IMR-90 (cell line): ENCODE measurements around the gene CDR2L. TPM values are rescaled to one million over a fixed set of nuclear protein-coding genes. Genes with fewer than 3 reads are reported as not detected.

ENCODE experiments used
- ATAC-seq: fragments of 200-7000 bp; cut with Tn5 transposase; 2 replicates; pipeline ENCODE4 v1.9.1; 2020; ENCODE audit warnings: low read depth, mild to moderate bottlenecking, moderate library complexity
- BruUV-seq: library from RNA; stranded (reverse); fragments of 400-500 nt; replicated peaks from 2 replicates; lab custom pipeline; 2021; lab: Mats Ljungman, UMichigan
- CTCF ChIA-PET: fragments of 300-600 bp; formaldehyde crosslinking; extraction: SDS; loops from one replicate; lab custom pipeline; 2021; ENCODE audit warnings: antibody characterized with exemption; lab: Yijun Ruan, JAX
- POLR2A ChIA-PET: fragments of 300-600 bp; sonication (Branson Sonifier 250); formaldehyde crosslinking; loops from one replicate; lab custom pipeline; 2022; ENCODE audit warnings: antibody characterized with exemption; ENCODE audit not compliant: unreplicated experiment; lab: Charles Lee
- DNase-seq: peaks from one replicate; pipeline ENCODE4 v3.0.0; 2013
- H2AFZ ChIP-seq: replicated peaks from 2 replicates; pipeline ENCODE3; 2013; ENCODE audit warnings: low read length, mild to moderate bottlenecking; ENCODE audit not compliant: poor library complexity
- H2AK5ac ChIP-seq: 2 replicates; pipeline ENCODE4 v1.6.1; 2013; ENCODE audit warnings: low read depth, low read length, inconsistent platforms
- H2AK9ac ChIP-seq: replicated peaks from 2 replicates; pipeline ENCODE3; 2013; ENCODE audit warnings: mild to moderate bottlenecking, low read depth, low read length, moderate library complexity; ENCODE audit not compliant: poor library complexity
- H2BK120ac ChIP-seq: 2 replicates; pipeline ENCODE4 v1.6.1; 2013; ENCODE audit warnings: low read depth, low read length, inconsistent platforms
- H2BK15ac ChIP-seq: 3 replicates; pipeline ENCODE4 v1.6.1; 2013; ENCODE audit warnings: low read depth, low read length, inconsistent platforms
- H2BK20ac ChIP-seq: 2 replicates; pipeline ENCODE4 v1.6.1; 2013; ENCODE audit warnings: low read depth, mild to moderate bottlenecking, inconsistent platforms, low read length, moderate library complexity
- H2BK5ac ChIP-seq: 2 replicates; pipeline ENCODE4 v1.6.1; 2013; ENCODE audit warnings: mild to moderate bottlenecking, low read depth, low read length, inconsistent platforms; ENCODE audit not compliant: poor library complexity, severe bottlenecking
- H3K14ac ChIP-seq: replicated peaks from 2 replicates; pipeline ENCODE4 v1.6.1; 2013; ENCODE audit warnings: low read depth, low read length, inconsistent platforms
- H3K18ac ChIP-seq: 2 replicates; pipeline ENCODE4 v1.6.1; 2013; ENCODE audit warnings: low read depth, low read length, control low read depth
- H3K23ac ChIP-seq: 2 replicates; pipeline ENCODE4 v1.6.1; 2013; ENCODE audit warnings: low read depth, low read length, inconsistent platforms
- H3K27ac ChIP-seq: 2 replicates; pipeline ENCODE4 v1.5.1; 2013; ENCODE audit warnings: mild to moderate bottlenecking, control low read depth, low read length; ENCODE audit not compliant: insufficient read depth
- H3K27me3 ChIP-seq: 2 replicates; pipeline ENCODE4 v1.6.1; 2013; ENCODE audit warnings: low read length; ENCODE audit not compliant: control insufficient read depth, insufficient read depth
- H3K36me3 ChIP-seq: 2 replicates; pipeline ENCODE4 v1.6.1; 2013; ENCODE audit warnings: low read length, mixed read lengths; ENCODE audit not compliant: control insufficient read depth, insufficient read depth
- H3K4ac ChIP-seq: 2 replicates; pipeline ENCODE4 v1.6.1; 2013; ENCODE audit warnings: low read depth, low read length, inconsistent platforms
- H3K4me1 ChIP-seq: 2 replicates; pipeline ENCODE4 v1.6.1; 2013; ENCODE audit warnings: low read length, mixed read lengths; ENCODE audit not compliant: control insufficient read depth, insufficient read depth
- H3K4me2 ChIP-seq: 2 replicates; pipeline ENCODE4 v1.6.1; 2013; ENCODE audit warnings: low read depth, mild to moderate bottlenecking, control low read depth, low read length, moderate library complexity
- H3K4me3 ChIP-seq: 2 replicates; pipeline ENCODE4 v1.5.1; 2013; ENCODE audit warnings: low read depth, mild to moderate bottlenecking, control low read depth, low read length, moderate library complexity; ENCODE audit not compliant: insufficient read depth
- H3K56ac ChIP-seq: 2 replicates; pipeline ENCODE4 v1.6.1; 2013; ENCODE audit warnings: low read length, inconsistent platforms; ENCODE audit not compliant: insufficient read depth; ENCODE audit errors: extremely low read depth
- H3K79me1 ChIP-seq, 2 experiments: 2 replicates each; pipeline ENCODE4 v1.6.1; 2013; ENCODE audit warnings: low read length in 2 of 2, inconsistent platforms in 1 of 2, low read depth in 1 of 2
- H3K9ac ChIP-seq: 2 replicates; pipeline ENCODE4 v1.6.1; 2013; ENCODE audit warnings: low read depth, low read length, control low read depth
- H3K9me1 ChIP-seq: 2 replicates; pipeline ENCODE4 v1.6.1; 2013; ENCODE audit warnings: low read length, inconsistent platforms; ENCODE audit not compliant: insufficient read depth
- H3K9me3 ChIP-seq: 2 replicates; pipeline ENCODE4 v1.6.1; 2013; ENCODE audit warnings: low read length; ENCODE audit not compliant: control insufficient read depth, insufficient read depth
- H4K20me1 ChIP-seq: 2 replicates; pipeline ENCODE4 v1.6.1; 2013; ENCODE audit warnings: low read length, inconsistent platforms; ENCODE audit not compliant: insufficient read depth
- H4K5ac ChIP-seq: 2 replicates; pipeline ENCODE4 v1.6.1; 2013; ENCODE audit warnings: mild to moderate bottlenecking, low read depth, low read length, control low read depth
- H4K8ac ChIP-seq, 2 experiments: 2 replicates each; pipeline ENCODE4 v1.6.1; 2013; ENCODE audit warnings: low read depth in 2 of 2, low read length in 2 of 2, control low read depth in 1 of 2, inconsistent platforms in 1 of 2
- H4K91ac ChIP-seq: 2 replicates; pipeline ENCODE4 v1.6.1; 2013; ENCODE audit warnings: low read depth, low read length, inconsistent platforms; ENCODE audit not compliant: insufficient read depth
- CEBPB ChIP-seq: IDR thresholded peaks from 2 replicates; pipeline ENCODE4 v1.6.1; 2012; ENCODE audit warnings: low read depth, low read length, improper control_type of control experiment
- FOS ChIP-seq: fragments of 150-350 bp; IDR thresholded peaks from 2 replicates; pipeline ENCODE4 v1.6.1; 2016; ENCODE audit warnings: low read depth, low read length
- MXI1 ChIP-seq: IDR thresholded peaks from 2 replicates; pipeline ENCODE4 v1.6.1; 2012; ENCODE audit warnings: low read depth, mild to moderate bottlenecking, low read length, moderate library complexity, borderline replicate concordance
- POLR2A ChIP-seq: IDR thresholded peaks from 2 replicates; pipeline ENCODE4 v1.6.1; 2012; ENCODE audit warnings: mild to moderate bottlenecking, low read depth, low read length
- RAD21 ChIP-seq: IDR thresholded peaks from 2 replicates; pipeline ENCODE4 v1.6.1; 2012; ENCODE audit warnings: low read length, improper control_type of control experiment
- whole genome bisulfite sequencing, 2 experiments: methylation state at CpG; one replicate each; pipeline versions ENCODE4 v1.1.5 to v1.1.7; 2013; ENCODE audit warnings: missing lambda C conversion rate in 2 of 2; ENCODE audit not compliant: insufficient read length in 1 of 2; ENCODE audit errors: extremely low coverage in 2 of 2; 5-methylcytosine and 5-hydroxymethylcytosine counted together
- dilution Hi-C: fragments of 300-500 bp; cut with HindIII; formaldehyde crosslinking; loops from one replicate; pipeline ENCODE4 v1.14.3; 2018; ENCODE audit warnings: low sequenced_read_pairs; ENCODE audit not compliant: unreplicated experiment
- in situ Hi-C: fragments of 300-500 bp; cut with MboI; formaldehyde crosslinking; loops from 3 replicates; pipeline ENCODE4 v1.14.3; 2019; ENCODE audit warnings: low sequenced_read_pairs, inconsistent platforms, mixed read lengths
- intact Hi-C: fragments of 100-400 bp; cut with micrococcal nuclease; formaldehyde crosslinking; loops from 2 replicates; pipeline ENCODE4 v1.10.0; 2022
- polyA plus RNA-seq, 3 experiments: library from polyadenylated mRNA; depleted of rRNA; stranded (reverse); fragments of >200 nt; gene quantifications; 2 replicates each; pipeline ENCODE4 v1.2.3, GENCODE V29; 2012; ENCODE audit warnings: low replicate concordance in 1 of 3
- total RNA-seq: library from RNA; depleted of rRNA; stranded (reverse); fragments of >200 nt; gene quantifications from 2 replicates; pipeline ENCODE4 v1.2.3, GENCODE V29; 2012

The CDR2L gene
- total and polyA plus RNA-seq, 2 of the 4 experiments (the other 2 are of a cell fraction): 5.7 to 18.9 TPM

DNA sequence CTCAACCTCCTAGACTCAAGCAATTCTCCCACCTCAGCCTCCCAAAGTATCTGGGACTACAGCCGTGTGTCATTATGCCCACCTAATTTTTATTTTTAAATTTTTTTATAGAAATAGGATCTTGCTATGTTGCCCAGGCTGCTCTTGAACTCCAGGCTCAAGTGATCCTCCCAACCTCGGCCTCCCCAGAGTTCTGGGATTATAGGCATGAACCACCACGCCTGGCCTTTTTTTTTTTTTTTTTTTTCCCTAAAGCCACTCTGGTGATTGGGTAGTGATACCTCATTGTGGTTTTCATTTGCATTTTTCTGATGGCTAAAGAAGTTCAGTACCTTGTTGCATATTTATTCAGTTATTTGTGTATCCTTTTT lies 1.2 kb upstream of the CDR2L start:
- H4K91ac ChIP-seq: no peak overlapping the region
- in situ Hi-C loops (no loop called here), dilution Hi-C loops (no loop called here), intact Hi-C loops (loop anchor here (5.0 kb wide), 1 partner anchor 126 kb away; no protein-coding TSS in a partner anchor)
- BruUV-seq: no TSS peak
- H4K20me1 ChIP-seq: no peaks in the 10 kb centered on the region
- ChIA-PET POLR2A (no interaction called here), CTCF (interaction anchor here (1.2 kb wide), 1 partner anchor 28 kb away, joined by 3 read pairs; no protein-coding TSS in a partner anchor)
- no peak overlapping the region for H2BK15ac ChIP-seq
- H3K27me3 ChIP-seq: no peaks in the 10 kb centered on the region
- no peak overlapping the region for H3K23ac ChIP-seq
- no peaks in the 10 kb centered on the region for H3K9me3 ChIP-seq
- H3K56ac ChIP-seq: no peak overlapping the region
- peaks cover 17% of the 10 kb centered on the region for H3K4me1 ChIP-seq
- no peak overlapping the region for H3K4me3 ChIP-seq
- no peak overlapping the region for H4K5ac ChIP-seq
- H3K36me3 ChIP-seq: no peaks in the 10 kb centered on the region
- no peak overlapping the region for H4K8ac ChIP-seq
- no peak overlapping the region for H3K27ac ChIP-seq
- H2AK5ac ChIP-seq: no peak overlapping the region
- no peak overlapping the region for H3K4ac ChIP-seq
- H2BK5ac ChIP-seq: no peak overlapping the region
- no peak for ATAC-seq
- H2BK20ac ChIP-seq: no peak overlapping the region
- H2AK9ac ChIP-seq: no peak overlapping the region
- no CpG with 5 or more reads among the region's 3 CpGs for WGBS, 2 experiments
- peaks cover 13 to 47% of the 10 kb centered on the region in 2 experiments; a peak in 3 of 4 replicates for H3K79me1 ChIP-seq
- no peak for DNase-seq
- no peak overlapping the region for H3K9ac ChIP-seq
- H2BK120ac ChIP-seq: no peak overlapping the region
- TF ChIP-seq MXI1 (no peak), FOS (no peak), POLR2A (no peak), RAD21 (no peak), CEBPB (no peak)
- no peak overlapping the region for H3K4me2 ChIP-seq
- peaks cover 15% of the 10 kb centered on the region for H3K9me1 ChIP-seq
- H3K18ac ChIP-seq: no peak overlapping the region
- no peak overlapping the region for H3K14ac ChIP-seq
- H2AFZ ChIP-seq: no peak overlapping the region
